Endothelial cell of umbilical vein (primary cell): ENCODE data around the gene KCNK15. TPM values are rescaled to one million over a fixed set of nuclear protein-coding genes. Genes with fewer than 3 reads are reported as not detected.

Experiments used
- BruUV-seq: library from RNA; stranded (reverse); fragments of 400-500 nt; replicated peaks from 2 replicates; lab custom pipeline; 2021; lab: Mats Ljungman, UMichigan
- CTCF ChIA-PET: fragments of 300-600, 350-600 bp; sonication (Branson Sonifier 250); formaldehyde crosslinking; loops from one replicate; lab custom pipeline; 2021; ENCODE audit warnings: antibody characterized with exemption, inconsistent platforms; lab: Charles Lee
- POLR2A ChIA-PET: fragments of 300-600, 350-600 bp; sonication (Branson Sonifier 250); formaldehyde crosslinking; loops from one replicate; lab custom pipeline; 2021; ENCODE audit warnings: antibody characterized with exemption, inconsistent platforms; lab: Charles Lee
- DNase-seq: peaks from one replicate; pipeline ENCODE4 v3.0.0-alpha.2; 2011; ENCODE audit warnings: low read depth, low spot score
- FAIRE-seq: peaks from 2 replicates; lab custom pipeline; 2011; peaks lifted over from hg19 to GRCh38; lab: Jason Lieb, UNC
- H2AFZ ChIP-seq: 2 replicates; pipeline ENCODE4 v1.6.0; 2012; ENCODE audit warnings: low read depth, low read length, control low read depth, inconsistent platforms
- H3K27ac ChIP-seq: 2 replicates; pipeline ENCODE4 v1.5.1; 2011; ENCODE audit warnings: low read depth, mild to moderate bottlenecking, control low read depth, low read length, moderate library complexity; ENCODE audit not compliant: insufficient read depth
- H3K27me3 ChIP-seq, 2 experiments: 2 replicates each; pipeline versions ENCODE4 v1.6.0 to v1.6.1; 2011; ENCODE audit warnings: low read length in 2 of 2, mixed read lengths in 1 of 2; ENCODE audit not compliant: control insufficient read depth in 2 of 2, insufficient read depth in 2 of 2
- H3K36me3 ChIP-seq, 2 experiments: 2 replicates in 1 of 2; 3 replicates in 1 of 2; pipeline ENCODE4 v1.5.1; 2011; ENCODE audit warnings: low read length in 2 of 2, mild to moderate bottlenecking in 1 of 2, moderate library complexity in 1 of 2; ENCODE audit not compliant: control insufficient read depth in 2 of 2, insufficient read depth in 2 of 2; ENCODE audit errors: extremely low read depth in 1 of 2
- H3K4me1 ChIP-seq: 3 replicates; pipeline ENCODE4 v1.5.1; 2011; ENCODE audit warnings: mild to moderate bottlenecking, low read length; ENCODE audit not compliant: control insufficient read depth, insufficient read depth; ENCODE audit errors: extremely low read depth
- H3K4me2 ChIP-seq: 2 replicates; pipeline ENCODE4 v1.6.1; 2011; ENCODE audit warnings: low read length, control low read depth, mixed read lengths; ENCODE audit not compliant: insufficient read depth
- H3K4me3 ChIP-seq, 3 experiments: fragments of 200-600 bp in 1 of 3; sonication (generic), shearing (Covaris generic) in 1 of 3; replicated peaks in 1 of 3; 2 replicates each; pipeline ENCODE4 v1.5.1; 2011 to 2016; ENCODE audit warnings: control low read depth in 3 of 3, low read length in 3 of 3, mild to moderate bottlenecking in 2 of 3, inconsistent platforms in 1 of 3, low read depth in 1 of 3, moderate library complexity in 1 of 3; ENCODE audit not compliant: insufficient read depth in 1 of 3
- H3K79me2 ChIP-seq: 2 replicates; pipeline ENCODE4 v1.6.0; 2012; ENCODE audit warnings: low read length, inconsistent platforms; ENCODE audit not compliant: control insufficient read depth, insufficient read depth
- H3K9ac ChIP-seq: replicated peaks from 2 replicates; pipeline ENCODE3; 2011; ENCODE audit warnings: low read length, control low read depth; ENCODE audit not compliant: insufficient read depth; ENCODE audit errors: extremely low read depth
- H3K9me1 ChIP-seq: replicated peaks from 3 replicates; pipeline ENCODE4 v1.6.0; 2011; ENCODE audit warnings: mild to moderate bottlenecking, low read length; ENCODE audit not compliant: control insufficient read depth, insufficient read depth; ENCODE audit errors: extremely low read depth
- H3K9me3 ChIP-seq: replicated peaks from 2 replicates; pipeline ENCODE4 v1.5.1; 2012; ENCODE audit warnings: low read length, inconsistent platforms; ENCODE audit not compliant: control insufficient read depth, insufficient read depth
- H4K20me1 ChIP-seq: replicated peaks from 2 replicates; pipeline ENCODE3; 2011; ENCODE audit warnings: mild to moderate bottlenecking, low read length; ENCODE audit not compliant: control insufficient read depth, insufficient read depth; ENCODE audit errors: extremely low read depth
- GATA2 ChIP-seq: IDR thresholded peaks from 2 replicates; pipeline ENCODE4 v1.7.0; 2011; ENCODE audit warnings: low read depth, mild to moderate bottlenecking, moderate library complexity, mixed read lengths, low read length; ENCODE audit not compliant: insufficient read length, insufficient read depth
- JUN ChIP-seq: IDR thresholded peaks from 2 replicates; pipeline ENCODE4 v1.6.1; 2011; ENCODE audit warnings: borderline replicate concordance, low read depth; ENCODE audit not compliant: insufficient read length, insufficient read depth
- MYC ChIP-seq: IDR thresholded peaks from one replicate; pipeline ENCODE4 v1.6.1; 2011; ENCODE audit warnings: mild to moderate bottlenecking, low read depth, low read length
- POLR2A ChIP-seq: IDR thresholded peaks from 2 replicates; pipeline ENCODE4 v1.6.1; 2012; ENCODE audit warnings: low read depth, mild to moderate bottlenecking, control low read depth, low read length
- dilution Hi-C: fragments of 300-500 bp; cut with MboI; formaldehyde crosslinking; loops from one replicate; pipeline ENCODE4 v1.15.0; 2019; ENCODE audit warnings: low sequenced_read_pairs; ENCODE audit not compliant: extremely low pct_ligation_motif_present
- intact Hi-C: fragments of 100-400 bp; cut with micrococcal nuclease; formaldehyde crosslinking; loops from one replicate; pipeline ENCODE4 v1.10.0; 2022
- polyA plus RNA-seq, 4 experiments: library from polyadenylated mRNA; depleted of rRNA in 3 of 4; stranded (reverse) in 3 of 4; unstranded in 1 of 4; fragments of >200 nt; gene quantifications; 2 replicates each; pipeline versions ENCODE4 v1.2.1 to v1.2.3, GENCODE V29; 2011 to 2012; ENCODE audit warnings: missing spikeins in 1 of 4
- total RNA-seq: library from RNA; stranded (reverse); gene quantifications from 2 replicates; pipeline ENCODE4 v1.2.3, GENCODE V29; 2021

KCNK15 gene
- total and polyA plus RNA-seq, 2 donors (not counting 3 experiments of a cell fraction or from before 2014, with no cell fraction given), result 0.06 TPM; not detected in 1

DNA sequence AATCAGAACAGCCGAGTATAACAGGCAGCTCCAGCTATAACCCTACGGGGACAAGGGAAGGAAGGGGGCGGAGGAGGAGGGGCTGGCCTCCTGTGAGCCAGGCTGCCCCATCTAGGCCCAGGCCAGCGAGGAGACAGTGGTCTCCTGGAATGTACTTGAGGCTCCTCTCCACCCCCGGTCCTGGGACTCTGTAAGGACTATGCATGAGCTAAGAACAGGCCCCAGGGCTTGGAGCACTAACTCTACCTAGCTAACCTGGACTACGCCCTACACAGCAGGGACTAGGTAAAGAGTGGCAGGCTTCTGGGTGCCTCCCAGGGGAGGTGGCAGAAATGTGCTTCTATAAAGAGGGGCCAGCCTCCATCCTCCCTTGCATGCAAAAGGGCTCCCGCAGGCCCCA, 8.9 kb downstream of the KCNK15 start:
- DNase-seq, result no peak
- Histone ChIP-seq H3K27me3 (no peaks in the 10 kb centered on the region), H3K79me2 (no peaks in the 10 kb centered on the region), H3K9me1 (no peaks in the 10 kb centered on the region), H3K4me2 (no peak overlapping the region), H3K27ac (no peak overlapping the region), H2AFZ (no peak overlapping the region), H3K9ac (no peak overlapping the region), H3K4me3 (no peak overlapping the region), H3K4me1 (no peaks in the 10 kb centered on the region), H3K9me3 (no peaks in the 10 kb centered on the region), H3K36me3 (no peaks in the 10 kb centered on the region), H4K20me1 (no peaks in the 10 kb centered on the region)
- no peak for TF ChIP-seq JUN
- no peak for TF ChIP-seq GATA2
- no TSS peak for BruUV-seq
- POLR2A ChIA-PET, result no interaction called here
- intact Hi-C loops, result no loop called here
- FAIRE-seq, result no peak
- CTCF ChIA-PET, result interaction anchor here (1.3 to 1.4 kb wide), 2 partner anchors 8 to 69 kb away, joined by 3 read pairs; partner anchors contain the start of gene KCNK15
- dilution Hi-C loops, result no loop called here

DNA sequence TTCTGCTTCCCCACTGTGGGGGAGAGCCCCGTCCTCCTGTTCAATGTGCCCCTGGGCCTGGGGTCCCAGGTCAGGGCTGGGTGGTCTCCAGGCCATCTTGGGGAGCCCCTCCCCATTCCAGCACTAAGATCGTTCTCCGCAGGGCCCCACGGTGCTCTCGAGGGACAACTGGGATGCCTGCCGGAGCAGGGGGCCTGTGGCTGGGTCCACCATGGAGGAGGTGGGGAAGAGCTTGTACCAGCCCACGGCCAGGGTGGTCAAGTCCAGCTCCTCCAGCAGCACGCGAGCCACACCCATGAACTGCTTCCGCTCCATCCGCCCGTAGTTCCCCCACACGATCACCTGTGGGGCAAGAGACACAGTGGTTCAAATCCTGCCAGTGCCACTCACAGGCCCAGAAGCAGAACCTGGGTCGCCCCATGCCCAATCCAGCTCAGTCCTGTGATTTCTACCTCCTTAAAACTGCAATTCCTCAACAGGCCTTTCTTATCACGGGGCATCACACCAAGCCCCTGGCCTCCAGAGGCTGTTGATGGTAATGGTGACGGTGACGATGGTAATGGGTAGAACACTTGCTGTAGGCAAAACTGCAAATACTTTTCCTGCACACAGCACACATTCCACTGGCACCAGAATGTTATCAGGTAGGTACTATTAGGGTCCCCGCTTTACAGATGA, 10.5 kb downstream of the KCNK15 start:
- Histone ChIP-seq H3K9me1 (no peaks in the 10 kb centered on the region), H3K27ac (no peak overlapping the region), H3K36me3 (no peaks in the 10 kb centered on the region), H3K4me3 (no peak overlapping the region), H2AFZ (no peak overlapping the region), H3K9ac (no peak overlapping the region), H4K20me1 (no peaks in the 10 kb centered on the region), H3K27me3 (peaks cover 6 to 8% of the 10 kb centered on the region in 2 experiments), H3K79me2 (no peaks in the 10 kb centered on the region), H3K4me2 (no peak overlapping the region), H3K4me1 (no peaks in the 10 kb centered on the region), H3K9me3 (no peaks in the 10 kb centered on the region)
- FAIRE-seq (no peak), DNase-seq (no peak)
- dilution Hi-C loops (loop anchor here (5.0 kb wide), 1 partner anchor 81 kb away; no protein-coding TSS in a partner anchor), intact Hi-C loops (no loop called here)
- ChIA-PET POLR2A (no interaction called here), CTCF (interaction anchor here (0.8 to 2.1 kb wide), 2 partner anchors 9 to 16 kb away, joined by 3 to 8 read pairs; no protein-coding TSS in a partner anchor)
- no TSS peak for BruUV-seq
- no peak for TF ChIP-seq MYC
- TF ChIP-seq POLR2A, result no peak
- TF ChIP-seq JUN, result no peak
